Fibroblast of skin of left biceps (primary cell): ENCODE data around the gene HTATIP2.
"Not testable (repeated sequence)": the region's sequence is repeated elsewhere in the genome, so short reads cannot be mapped to it uniquely, and the experiment has no call there.

ENCODE experiments used
- DNase-seq, 2 experiments: peaks; one replicate each; pipeline ENCODE4 v3.0.0-alpha.2; 2013; ENCODE audit warnings: low read depth in 2 of 2

Gene HTATIP2

DNA sequence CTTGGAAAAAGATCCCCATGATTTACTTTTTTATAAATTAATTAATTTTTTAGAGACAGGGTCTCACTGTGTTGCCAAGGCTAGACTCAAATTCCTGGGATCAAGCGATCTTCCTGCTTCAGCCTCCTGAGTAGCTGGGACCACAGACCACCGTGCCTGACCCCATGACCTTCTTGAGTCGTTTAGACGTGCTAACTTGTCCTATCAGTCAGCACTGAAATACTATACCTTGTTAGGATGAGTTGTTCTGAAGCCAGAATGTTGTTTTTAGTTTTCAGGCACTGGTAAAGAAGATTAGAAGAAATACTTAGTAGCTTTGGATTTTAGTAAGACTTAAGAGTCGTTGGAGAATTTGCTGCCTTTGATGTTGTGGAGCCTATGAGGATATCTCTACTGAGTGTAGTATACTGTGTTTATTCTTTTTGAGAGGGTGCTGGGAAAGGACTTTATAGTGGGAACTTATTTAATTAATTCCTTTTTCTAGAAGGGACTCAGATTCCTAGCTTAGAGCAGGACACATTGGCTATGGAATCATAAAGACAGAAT is 8.6 kb downstream of the HTATIP2 start:
- DNase-seq: no peak

DNA sequence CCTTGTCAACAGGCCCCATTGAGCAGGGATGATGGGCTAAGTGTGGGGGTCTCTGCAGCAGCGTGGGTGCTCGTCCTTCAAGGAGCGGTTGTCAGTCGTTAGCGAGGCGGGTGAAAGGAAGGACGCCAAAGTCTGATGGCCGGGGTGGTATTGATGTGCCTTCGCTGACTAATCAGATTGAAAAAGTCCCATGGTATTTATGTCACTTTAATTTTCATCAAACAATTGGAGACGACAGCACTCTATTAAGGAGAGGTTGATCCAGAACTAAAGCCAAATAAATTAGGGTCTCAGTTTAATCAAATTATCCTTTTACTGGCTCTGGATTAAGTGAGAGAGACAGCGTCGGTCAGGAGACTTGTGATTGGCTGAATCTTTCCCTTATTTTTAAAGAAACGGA is 9.6 kb downstream of the HTATIP2 start:
- no peak for DNase-seq

DNA sequence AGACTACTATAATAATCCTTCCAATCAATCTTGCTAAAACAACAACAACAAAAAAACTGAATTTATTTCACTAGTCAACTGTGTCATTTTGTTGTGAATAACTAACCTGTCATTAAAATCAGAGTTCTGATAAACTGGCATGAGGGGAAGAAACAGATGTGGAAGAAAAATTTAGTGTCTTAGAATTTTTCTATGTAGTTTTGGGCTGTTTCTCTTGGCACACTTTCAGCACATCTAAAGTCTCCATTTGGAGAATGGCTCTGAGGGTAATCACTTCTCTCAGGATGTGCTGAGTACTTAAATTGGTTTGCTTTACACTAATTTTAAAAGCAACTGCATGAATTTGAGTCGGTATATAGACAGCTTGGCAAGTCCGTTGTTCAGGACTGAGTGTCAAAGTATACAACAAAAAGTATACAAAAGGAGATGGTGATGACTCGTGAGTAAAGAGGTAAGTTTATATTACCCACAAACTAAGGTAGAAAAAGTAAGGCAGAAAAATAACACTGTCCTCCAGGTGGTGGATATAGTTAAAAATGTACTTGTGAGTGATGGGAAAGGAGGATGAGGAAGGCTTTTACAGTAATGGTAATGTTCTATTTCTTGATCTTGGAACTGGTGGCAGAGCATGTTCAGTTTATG is 10.2 kb downstream of the HTATIP2 start:
- no peak for DNase-seq

DNA sequence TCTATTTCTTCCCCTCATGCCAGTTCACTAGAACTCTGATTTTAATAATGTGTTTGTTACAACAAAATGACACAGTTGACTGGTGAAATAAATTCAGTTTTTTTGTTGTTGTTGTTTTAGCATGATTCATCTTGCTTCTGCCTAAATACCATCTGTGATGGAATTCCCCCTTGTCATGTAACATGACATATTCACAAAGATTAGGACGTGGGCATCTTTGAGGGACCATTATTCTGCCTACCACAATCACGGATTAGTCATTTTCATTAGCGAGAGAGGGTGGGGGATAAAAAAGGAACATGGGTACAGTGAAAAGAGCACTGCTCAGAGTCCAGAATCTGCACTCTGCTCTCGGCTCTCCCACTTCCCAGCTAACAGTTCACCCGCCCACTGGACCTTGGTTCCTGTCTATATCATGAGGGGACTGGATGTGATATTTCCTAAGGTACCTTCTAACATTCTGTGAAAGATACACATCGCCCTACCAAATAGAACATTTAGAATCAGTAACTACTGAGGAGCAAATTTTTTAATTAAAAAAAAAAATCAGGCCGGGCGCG is 11.3 kb downstream of the HTATIP2 start:
- no peak for DNase-seq

DNA sequence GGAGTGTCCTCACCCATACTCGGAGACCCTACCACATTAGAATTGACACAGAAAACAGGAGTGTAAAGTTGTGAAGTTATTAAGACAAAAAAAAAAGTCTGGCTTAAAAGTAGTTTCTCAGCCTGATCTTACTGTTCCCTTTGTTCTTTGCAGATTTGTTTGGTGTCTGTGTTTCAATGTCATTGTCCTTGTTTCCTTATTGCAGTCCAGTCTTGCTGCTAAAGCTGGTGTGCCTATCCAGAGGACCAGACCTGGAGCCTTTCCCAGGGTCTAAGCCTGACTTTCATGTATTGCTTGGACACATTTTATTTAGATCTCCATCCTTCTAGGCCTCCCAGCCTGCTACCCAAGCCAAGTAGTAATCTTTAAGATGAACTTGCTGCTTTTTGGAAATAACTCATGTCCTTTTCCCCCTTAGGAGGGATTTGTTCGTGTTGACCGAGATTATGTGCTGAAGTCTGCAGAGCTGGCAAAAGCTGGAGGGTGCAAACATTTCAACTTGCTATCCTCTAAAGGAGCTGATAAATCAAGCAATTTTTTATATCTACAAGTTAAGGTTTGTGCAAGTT is 12.7 kb downstream of the HTATIP2 start:
- DNase-seq: no peak

DNA sequence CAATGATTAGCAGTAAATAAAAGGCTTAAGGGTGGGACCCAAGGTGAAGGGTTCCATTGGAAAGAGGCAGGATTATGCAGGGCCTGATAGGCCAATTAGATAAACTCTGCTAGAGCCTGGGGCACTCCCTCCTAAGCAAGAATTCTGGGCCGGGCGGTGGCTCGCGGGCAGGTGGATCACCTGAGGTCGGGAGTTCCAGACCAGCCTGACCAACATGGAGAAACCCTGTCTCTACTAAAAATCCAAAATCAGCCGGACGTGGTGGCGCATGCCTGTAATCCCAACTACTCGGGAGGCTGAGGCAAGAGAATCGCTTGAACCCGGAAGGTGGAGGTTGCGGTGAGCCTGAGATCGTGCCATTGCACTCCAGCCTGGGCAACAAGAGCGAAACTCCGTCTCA is 22.5 kb downstream of the HTATIP2 start:
- DNase-seq: not testable (repeated sequence)

DNA sequence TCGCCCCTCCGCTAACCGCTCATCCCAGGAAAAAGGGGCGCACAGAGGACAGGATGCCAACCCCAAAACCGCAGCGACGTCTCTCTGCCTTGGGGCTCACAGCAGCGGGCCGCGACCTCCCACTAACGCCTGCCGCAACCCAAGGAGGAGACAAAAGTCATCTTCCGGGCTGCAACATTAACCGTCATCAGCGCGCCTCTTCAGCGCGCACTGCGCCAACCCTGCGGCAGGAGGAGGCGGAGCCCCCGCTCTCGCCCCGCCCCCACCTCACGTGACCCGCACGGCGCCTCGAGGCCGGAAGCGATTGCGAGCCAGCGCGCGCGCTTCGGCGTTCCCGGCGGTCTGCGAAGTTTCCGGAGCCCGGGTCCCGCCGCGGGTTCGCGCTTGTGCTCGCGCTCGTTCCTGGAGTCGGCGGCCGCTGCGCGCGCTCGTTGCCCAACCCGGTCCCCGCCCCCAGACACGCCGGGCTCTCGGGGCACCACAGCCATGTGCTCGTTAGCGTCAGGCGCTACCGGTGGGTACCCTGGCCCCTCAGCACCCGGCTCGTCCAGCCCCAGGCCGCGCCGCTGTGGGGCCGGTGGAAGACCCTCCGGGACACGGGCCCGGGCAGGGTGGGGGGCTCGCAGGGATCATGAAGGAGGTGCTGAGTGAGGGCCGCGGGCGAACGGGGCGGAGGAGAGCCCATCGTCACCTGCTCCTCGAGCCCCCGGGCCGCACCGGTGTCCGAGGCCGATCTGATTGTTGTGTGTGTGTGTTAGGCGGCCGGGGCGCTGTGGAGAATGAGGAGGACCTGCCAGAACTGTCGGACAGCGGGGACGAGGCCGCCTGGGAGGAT is 24.0 kb downstream of the HTATIP2 start, which contains the start of gene PRMT3:
PRMT3 (plus strand) TSS at position 456 of the 835 bp plus-strand sequence; CDS start at position 487, 31 bp downstream.
- peak; percentile 86 to 89 for DNase-seq

DNA sequence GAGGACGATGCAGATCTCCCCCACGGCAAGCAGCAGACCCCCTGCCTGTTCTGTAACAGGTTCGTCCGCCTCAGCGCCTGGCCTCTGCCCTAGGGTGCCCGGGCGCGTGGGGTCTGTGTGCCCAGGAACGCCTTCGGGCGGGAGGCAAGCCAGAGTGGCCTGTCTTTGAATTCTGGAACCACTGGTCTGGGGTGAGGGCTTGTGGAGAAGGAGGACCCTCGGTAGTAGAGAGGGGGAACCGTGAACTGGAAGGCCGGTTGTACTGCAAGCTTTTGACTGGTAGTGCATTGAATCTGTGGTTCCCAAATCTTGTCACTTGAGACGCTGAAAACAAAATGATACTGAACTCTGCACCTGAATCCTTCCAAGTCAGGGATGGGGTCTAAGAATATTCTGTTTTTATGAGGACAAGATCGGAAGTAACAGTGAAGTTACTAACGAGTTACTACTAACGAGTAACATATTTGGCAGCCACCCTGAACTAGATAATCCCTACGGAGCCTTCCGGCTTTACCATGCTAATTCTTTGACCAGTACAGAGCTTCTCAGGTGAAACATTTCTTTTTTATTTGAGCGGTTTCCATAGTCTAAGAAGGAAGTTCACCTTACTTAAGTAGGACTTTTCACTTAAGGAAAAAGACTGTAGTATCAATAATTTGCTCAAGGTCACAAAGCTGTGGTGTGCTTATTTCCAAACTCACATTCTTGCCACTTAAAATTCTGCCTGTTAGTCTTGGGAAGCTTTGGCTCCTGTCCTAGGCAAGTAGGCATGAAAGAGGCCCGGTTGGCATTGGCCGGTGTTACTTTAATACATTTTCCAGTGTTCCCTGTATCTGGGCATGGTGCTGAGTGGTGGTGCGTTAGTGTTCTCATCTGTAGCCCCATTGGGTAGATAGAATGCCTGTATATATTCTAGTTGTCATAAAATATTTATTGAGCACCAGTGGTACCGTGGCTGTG is 24.9 kb downstream of the HTATIP2 start:
- DNase-seq: no peak

DNA sequence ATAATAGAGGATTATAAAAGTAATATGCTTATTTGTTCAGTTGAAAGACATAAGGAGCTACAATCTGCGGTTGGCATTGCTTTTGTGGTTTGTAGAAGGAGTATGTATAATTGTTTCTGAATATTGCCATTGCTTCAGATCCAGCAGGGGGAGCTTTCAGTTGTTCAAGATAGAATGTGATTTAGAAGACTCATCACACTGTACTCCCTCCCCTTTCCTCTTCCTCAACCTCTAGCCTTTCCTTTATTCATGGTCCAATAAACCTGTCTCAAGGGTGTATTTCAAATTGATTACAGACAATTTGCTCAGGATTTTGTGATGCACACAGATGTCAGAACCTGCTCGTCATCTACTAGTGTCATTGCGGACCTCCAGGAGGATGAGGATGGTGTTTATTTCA is 33.8 kb downstream of the HTATIP2 start:
- DNase-seq: peak; percentile 5 to 12

DNA sequence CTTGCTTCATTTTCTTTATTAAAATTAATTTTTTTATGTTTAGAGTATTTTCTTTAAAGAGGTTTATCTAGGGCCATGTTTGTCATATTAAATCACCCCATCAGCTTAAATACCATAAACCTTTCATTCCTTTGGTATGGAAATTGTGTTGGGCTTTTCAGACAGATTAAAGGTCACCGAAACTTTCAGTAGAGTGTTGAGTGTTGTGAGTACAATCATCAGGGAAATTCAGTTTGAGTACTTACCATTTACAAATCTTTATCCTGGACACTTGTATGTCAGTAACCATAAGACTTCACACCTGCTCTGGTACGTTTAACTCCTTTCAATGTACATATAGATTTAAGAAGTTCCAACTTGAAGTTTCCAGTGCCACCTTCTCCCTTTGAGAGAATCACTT is 36.0 kb downstream of the HTATIP2 start:
- DNase-seq: no peak

DNA sequence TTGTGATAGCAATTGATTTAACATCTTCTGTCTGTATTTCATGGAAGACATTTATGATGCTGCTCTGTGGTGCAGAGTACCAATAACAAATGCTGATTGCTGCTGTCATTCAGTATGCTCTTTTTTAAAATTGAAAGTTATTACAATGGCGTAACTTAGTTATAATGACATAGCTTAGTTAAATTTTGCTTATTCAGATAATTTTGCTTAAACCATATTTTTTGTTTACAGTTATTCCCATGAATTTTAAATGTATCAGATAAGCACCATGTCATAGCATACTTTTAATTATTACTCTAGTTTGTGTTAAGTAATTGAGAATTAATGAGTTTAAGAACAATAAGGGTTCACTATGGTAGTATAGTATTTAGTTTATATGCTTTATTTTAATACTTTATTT is 39.5 kb downstream of the HTATIP2 start:
- no peak for DNase-seq

DNA sequence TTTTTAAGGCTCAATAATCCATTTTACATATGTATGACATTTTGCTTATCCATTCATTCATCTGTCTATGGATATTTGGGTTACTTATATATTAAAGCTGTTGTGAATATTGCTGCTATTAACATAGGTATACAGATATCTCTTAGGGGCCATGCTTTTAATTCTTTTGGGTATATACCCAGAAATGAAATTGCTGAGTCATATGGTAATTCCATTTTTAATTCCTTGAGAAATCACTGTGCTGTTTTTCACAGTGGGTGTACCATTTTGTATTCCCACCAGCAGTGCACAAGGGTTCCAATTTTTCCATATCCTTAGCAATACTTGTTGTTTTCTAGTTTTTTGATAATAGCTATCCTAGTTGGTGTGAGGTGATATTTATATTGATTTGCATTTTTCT is 43.0 kb downstream of the HTATIP2 start:
- no peak for DNase-seq

DNA sequence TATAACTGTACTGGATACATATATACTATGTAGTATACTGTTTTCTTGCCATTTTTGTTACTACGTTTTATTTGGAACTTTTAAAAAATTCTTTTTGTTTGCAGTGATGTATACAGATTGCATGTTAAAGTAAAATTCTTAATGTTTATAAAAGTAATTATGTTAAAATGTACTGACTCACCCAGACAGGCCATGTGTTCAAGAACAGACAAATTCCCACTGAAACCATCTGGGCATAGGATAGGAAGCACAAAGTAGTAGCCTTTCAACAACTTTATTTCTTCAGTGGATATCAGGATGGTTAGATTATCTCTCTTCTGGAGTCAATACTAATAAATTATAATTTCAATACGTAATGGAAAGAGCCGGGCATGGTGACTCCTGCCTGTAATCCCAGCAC is 43.8 kb downstream of the HTATIP2 start:
- no peak for DNase-seq

DNA sequence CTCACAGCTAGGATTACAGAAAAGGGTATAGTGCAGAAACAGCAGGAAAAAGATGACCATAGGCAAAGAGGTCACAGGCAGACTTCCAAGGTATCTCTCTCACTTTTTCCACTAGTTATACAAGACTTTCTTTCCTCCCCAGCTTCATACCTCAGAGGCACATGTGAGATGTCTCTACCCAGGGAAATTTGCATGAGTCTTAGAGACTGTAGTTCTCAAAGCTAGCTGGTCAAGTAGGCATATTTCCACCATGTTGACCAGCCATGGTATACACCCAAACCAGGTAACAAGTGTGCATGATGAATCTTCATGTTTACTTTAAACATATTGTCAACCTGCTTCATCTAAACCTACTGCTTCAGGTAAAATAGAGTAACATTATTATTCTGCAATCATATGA is 51.9 kb downstream of the HTATIP2 start:
- DNase-seq: no peak

DNA sequence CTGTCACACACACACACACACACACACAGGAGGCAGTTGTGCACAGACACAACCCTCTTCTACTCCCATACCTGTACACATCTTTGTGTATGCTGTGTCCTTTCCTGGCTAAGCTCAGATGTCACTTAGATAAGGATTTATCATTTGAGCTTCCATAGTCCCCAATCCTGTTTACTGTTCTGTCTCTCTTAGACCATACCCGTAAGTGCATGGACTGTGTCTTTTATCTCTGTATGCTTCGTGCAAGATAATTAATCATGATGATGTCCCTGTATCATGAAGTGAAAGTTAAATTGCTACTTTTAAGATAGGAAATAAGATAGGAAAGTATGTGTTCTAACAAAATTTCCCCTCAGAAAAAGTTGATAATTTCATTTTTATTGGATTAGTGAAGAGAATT is 54.3 kb downstream of the HTATIP2 start:
- DNase-seq: no peak

DNA sequence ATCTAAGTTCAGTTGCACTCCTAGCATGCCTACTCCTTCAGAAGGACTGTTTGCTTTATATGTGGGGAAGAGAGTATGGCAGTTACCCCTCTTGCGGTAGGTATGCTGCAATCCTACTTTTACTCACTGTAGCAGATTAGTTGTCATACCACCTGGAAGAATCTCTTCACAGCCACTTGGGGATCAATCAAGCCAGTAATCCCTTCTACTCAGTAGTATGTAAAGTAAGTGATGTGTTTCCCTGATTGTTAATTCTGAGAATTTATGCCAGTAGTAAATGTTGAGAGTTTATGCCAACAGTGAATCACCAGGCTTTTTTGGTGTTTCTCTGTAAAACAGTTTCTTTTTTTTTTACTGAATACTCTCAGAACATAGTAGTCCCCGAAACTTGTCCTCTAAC is 58.4 kb downstream of the HTATIP2 start:
- no peak for DNase-seq

DNA sequence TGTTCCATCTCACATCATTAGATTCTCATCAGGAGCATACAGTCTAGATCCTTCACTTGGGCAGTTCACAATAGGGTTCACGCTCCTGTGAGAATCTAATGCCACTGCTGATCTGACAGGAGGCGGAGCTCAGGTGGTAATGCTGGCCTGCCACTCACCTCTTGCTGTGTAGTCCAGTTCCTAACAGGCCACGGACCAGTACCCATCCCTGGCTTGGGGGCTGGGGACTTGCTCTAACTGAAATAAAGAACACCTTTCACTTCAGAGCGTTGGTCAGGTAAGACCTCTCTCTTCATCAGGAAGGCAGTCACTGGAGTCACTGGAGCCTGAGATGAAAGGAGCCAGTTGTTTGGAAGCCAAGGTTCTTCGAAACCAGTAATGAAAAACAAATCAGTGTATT is 65.7 kb downstream of the HTATIP2 start:
- no peak for DNase-seq
